ENCODE data around the gene HMBS. TPM values are rescaled to one million over a fixed set of nuclear protein-coding genes. Genes with fewer than 3 reads are reported as not detected.

The HMBS gene
- total RNA-seq, 4 donors from 2014 or later, result 9.9 to 22.1 (median 14.2) TPM

DNA sequence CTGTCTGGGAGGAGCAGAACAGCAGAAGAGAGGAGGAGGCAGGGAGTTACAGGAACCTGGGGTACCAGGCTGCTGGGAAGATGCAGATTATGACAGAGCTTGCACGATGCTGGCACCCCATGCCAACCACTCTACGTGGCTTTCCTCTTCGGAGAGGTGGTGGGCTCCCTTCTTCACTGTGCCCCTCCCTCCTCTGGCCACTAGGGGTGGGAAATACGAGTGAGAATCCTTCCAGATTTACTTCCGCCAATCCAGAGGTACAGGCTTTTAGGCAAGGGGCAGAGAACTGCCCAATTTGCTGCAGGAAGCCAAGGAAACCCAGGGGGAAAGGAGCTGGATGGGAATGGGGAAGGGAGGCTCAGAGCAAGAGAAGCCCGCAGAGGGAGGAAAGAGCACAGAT lies 40.0 kb upstream of the HMBS start:
- Histone ChIP-seq H3K4me1 (no peaks in the 10 kb centered on the region), H3K9me3 (no peaks in the 10 kb centered on the region), H3K27me3 (no peaks in the 10 kb centered on the region), H3K4me3 (no peak overlapping the region), H3K27ac (no peak overlapping the region), H3K36me3 (peaks cover 30 to 54% (median 41%) of the 10 kb centered on the region in 3 donors)
- intact Hi-C loops (cut with DNase I), result no loop called here
- DNase-seq, result no peak
- WGBS, 2 donors, result 64 to 72% methylated on average over 4 to 6 of the region's 6 CpGs
- TF ChIP-seq, protein P1, sequence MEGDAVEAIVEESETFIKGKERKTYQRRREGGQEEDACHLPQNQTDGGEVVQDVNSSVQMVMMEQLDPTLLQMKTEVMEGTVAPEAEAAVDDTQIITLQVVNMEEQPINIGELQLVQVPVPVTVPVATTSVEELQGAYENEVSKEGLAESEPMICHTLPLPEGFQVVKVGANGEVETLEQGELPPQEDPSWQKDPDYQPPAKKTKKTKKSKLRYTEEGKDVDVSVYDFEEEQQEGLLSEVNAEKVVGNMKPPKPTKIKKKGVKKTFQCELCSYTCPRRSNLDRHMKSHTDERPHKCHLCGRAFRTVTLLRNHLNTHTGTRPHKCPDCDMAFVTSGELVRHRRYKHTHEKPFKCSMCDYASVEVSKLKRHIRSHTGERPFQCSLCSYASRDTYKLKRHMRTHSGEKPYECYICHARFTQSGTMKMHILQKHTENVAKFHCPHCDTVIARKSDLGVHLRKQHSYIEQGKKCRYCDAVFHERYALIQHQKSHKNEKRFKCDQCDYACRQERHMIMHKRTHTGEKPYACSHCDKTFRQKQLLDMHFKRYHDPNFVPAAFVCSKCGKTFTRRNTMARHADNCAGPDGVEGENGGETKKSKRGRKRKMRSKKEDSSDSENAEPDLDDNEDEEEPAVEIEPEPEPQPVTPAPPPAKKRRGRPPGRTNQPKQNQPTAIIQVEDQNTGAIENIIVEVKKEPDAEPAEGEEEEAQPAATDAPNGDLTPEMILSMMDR (IDR thresholded peaks at IDR 0.05), result no peak
- no peak for TF ChIP-seq POLR2A (IDR thresholded peaks at IDR 0.05)

DNA sequence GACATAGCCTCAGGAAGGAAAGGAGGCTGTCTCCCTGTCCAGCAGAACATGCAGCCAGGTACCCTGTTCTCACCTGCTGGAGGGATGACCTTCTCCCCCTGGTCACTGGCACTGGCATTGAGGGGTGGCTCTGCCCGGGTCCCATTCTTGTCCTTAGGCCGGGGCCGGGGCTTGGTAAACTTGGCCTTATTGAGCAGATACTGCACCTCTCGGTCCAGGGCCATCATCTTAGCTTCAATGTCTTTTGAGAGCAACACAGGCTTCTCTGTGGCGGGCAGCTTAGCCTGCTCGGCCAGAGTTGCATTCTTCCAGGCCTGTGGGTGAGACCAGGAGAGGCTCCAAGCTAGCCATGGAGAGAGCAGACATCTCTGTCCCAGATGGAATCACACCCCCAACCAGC lies 38.2 kb upstream of the HMBS start:
- H3K27me3 ChIP-seq, result no peaks in the 10 kb centered on the region
- no peaks in the 10 kb centered on the region for H3K9me3 ChIP-seq
- TF ChIP-seq, protein P1 (IDR thresholded peaks at IDR 0.05), result no peak
- TF ChIP-seq POLR2A (IDR thresholded peaks at IDR 0.05), result no peak
- H3K27ac ChIP-seq, result no peak overlapping the region
- no peaks in the 10 kb centered on the region for H3K4me1 ChIP-seq
- H3K36me3 ChIP-seq, result peaks cover 30 to 72% (median 45%) of the 10 kb centered on the region in 3 donors
- H3K4me3 ChIP-seq, result no peak overlapping the region
- DNase-seq, result no peak
- intact Hi-C loops (cut with DNase I), result no loop called here
- 60 to 100% methylated on average over 1 to 4 of the region's 6 CpGs for WGBS, 2 donors

DNA sequence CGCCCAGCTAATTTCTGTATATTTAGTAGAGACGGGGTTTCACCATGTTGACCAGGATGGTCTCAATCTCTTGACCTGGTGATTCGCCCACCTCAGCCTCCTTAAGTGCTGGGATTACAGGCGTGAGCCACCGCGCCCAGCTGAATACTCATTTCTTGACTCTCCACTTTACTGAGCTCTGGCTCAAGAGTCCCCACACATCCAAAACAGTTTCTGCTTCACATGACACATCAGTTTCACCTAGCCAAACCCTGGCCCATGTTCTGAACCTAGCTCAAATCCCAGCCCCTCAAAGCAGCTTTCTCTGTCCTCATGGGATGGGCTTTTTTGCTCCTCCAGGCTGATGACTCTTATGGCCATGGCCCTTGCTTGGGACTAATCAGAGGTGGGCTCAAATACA lies 37.5 kb upstream of the HMBS start:
- H3K4me3 ChIP-seq, result no peak overlapping the region
- peaks cover 30 to 79% (median 45%) of the 10 kb centered on the region in 3 donors for H3K36me3 ChIP-seq
- H3K27ac ChIP-seq, result no peak overlapping the region
- no peak for DNase-seq
- H3K4me1 ChIP-seq, result no peaks in the 10 kb centered on the region
- no peak for TF ChIP-seq POLR2A (IDR thresholded peaks at IDR 0.05)
- 68 to 88% methylated on average over 5 to 6 of the region's 6 CpGs for WGBS, 2 donors
- no peaks in the 10 kb centered on the region for H3K27me3 ChIP-seq
- H3K9me3 ChIP-seq, result no peaks in the 10 kb centered on the region
- intact Hi-C loops (cut with DNase I), result no loop called here

DNA sequence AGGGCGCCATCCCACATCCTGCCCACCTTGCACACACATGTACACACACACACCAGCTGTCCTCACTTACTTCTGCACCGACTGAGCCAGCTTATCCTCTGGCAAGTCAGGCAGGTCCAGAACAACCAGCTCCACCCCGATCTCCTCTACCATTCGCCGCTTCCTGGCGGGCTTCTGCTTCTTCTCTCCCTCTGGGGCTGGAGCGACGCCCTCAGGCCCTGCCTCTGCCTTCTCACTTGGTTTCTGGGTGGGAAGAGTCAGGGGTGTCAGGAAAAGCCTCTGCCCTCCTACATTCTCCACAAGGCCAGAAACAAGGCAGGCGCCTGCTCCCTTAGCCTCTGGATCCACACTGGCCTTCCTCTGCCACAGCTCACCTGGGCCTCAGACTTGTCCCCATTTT lies 36.0 kb upstream of the HMBS start:
- intact Hi-C loops (cut with DNase I), result no loop called here
- Histone ChIP-seq H3K4me3 (no peak overlapping the region), H3K36me3 (peaks cover 43 to 93% (median 59%) of the 10 kb centered on the region in 3 donors), H3K27me3 (no peaks in the 10 kb centered on the region), H3K9me3 (no peaks in the 10 kb centered on the region), H3K27ac (no peak overlapping the region), H3K4me1 (no peaks in the 10 kb centered on the region)
- TF ChIP-seq POLR2A (IDR thresholded peaks at IDR 0.05), result no peak
- TF ChIP-seq, protein P1 (IDR thresholded peaks at IDR 0.05), result no peak
- 91 to 95% methylated on average over 9 of the region's 9 CpGs for WGBS, 2 donors
- no peak for DNase-seq

DNA sequence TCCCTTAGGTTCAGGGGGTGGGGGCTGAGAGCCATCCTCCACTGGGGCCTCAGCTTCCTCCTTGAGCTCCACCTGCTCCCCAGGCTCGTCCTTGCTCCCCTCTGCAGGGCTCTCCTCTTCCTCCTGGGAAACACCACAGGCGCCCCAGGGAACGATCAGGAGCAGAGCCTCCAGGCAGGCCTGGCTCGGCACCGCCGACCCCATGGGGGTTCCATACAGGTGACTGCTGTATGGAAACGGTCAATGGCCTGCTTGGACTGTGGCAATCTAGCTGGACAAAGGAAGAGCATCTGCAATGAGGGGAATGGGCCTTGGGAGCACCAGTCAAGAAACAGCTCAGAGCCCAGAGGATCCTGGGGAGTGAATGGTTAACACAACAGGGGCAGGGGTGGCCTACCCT lies 35.6 kb upstream of the HMBS start:
- intact Hi-C loops (cut with DNase I), result no loop called here
- 44% methylated on average over 1 of the region's 7 CpGs; no CpG with 5 or more reads in 1 of the 2 donors for WGBS, 2 donors
- H3K27me3 ChIP-seq, result no peaks in the 10 kb centered on the region
- H3K4me1 ChIP-seq, result no peaks in the 10 kb centered on the region
- H3K36me3 ChIP-seq, result peaks cover 44 to 98% (median 63%) of the 10 kb centered on the region in 3 donors
- no peak overlapping the region for H3K27ac ChIP-seq
- TF ChIP-seq POLR2A (IDR thresholded peaks at IDR 0.05), result no peak
- TF ChIP-seq, protein P1 (IDR thresholded peaks at IDR 0.05), result no peak
- no peaks in the 10 kb centered on the region for H3K9me3 ChIP-seq
- no peak for DNase-seq
- H3K4me3 ChIP-seq, result no peak overlapping the region
